ENCODE data around the gene RNF149. TPM values are rescaled to one million over a fixed set of nuclear protein-coding genes. Genes with fewer than 3 reads are reported as not detected.

Gene RNF149
- total RNA-seq, 1 donor from 2014 or later: 39.9 TPM

- Histone ChIP-seq H3K27me3 (no peaks in the 10 kb centered on the region), H3K4me3 (no peak overlapping the region), H3K36me3 (peaks cover 0 to 3% of the 10 kb centered on the region in 2 donors), H3K27ac (no peak overlapping the region), H3K9me3 (no peaks in the 10 kb centered on the region), H3K4me1 (peaks cover 0 to 24% of the 10 kb centered on the region in 2 donors)
- DNase-seq (ENCODE audit: low spot score in 2 of 2): no peak
- TF ChIP-seq CTCF (IDR thresholded peaks at IDR 0.05): no peak
- intact Hi-C loops (cut with DNase I): loop anchor here (10.0 kb wide), 1 partner anchor 145 kb away; the partner anchor contains the start of gene TBC1D8
These were observed 8.3 kb downstream of the RNF149 start for GRCh38 chr2:101300164-101300563.

GRCh38 chr2:101299604-101300003, 8.9 kb downstream of the RNF149 start:
- DNase-seq (ENCODE audit: low spot score in 2 of 2): no peak
- Histone ChIP-seq H3K4me1 (peaks cover 0 to 22% of the 10 kb centered on the region in 2 donors), H3K9me3 (no peaks in the 10 kb centered on the region), H3K27me3 (no peaks in the 10 kb centered on the region), H3K4me3 (no peak overlapping the region), H3K27ac (no peak overlapping the region), H3K36me3 (peaks cover 0 to 3% of the 10 kb centered on the region in 2 donors)
- TF ChIP-seq CTCF (IDR thresholded peaks at IDR 0.05): no peak
- intact Hi-C loops (cut with DNase I): loop anchor here (10.0 kb wide), 1 partner anchor 145 kb away; the partner anchor contains the start of gene TBC1D8

GRCh38 chr2:101297383-101297782, 11.1 kb downstream of the RNF149 start:
- DNase-seq (ENCODE audit: low spot score in 2 of 2): no peak

GRCh38 chr2:101296371-101296770, 12.1 kb downstream of the RNF149 start:
- H3K4me3 ChIP-seq: no peak overlapping the region
- no peak for DNase-seq (ENCODE audit: low spot score in 2 of 2)
- H3K27ac ChIP-seq: no peak overlapping the region
- H3K36me3 ChIP-seq: peaks cover 13 to 22% of the 10 kb centered on the region in 2 donors
- TF ChIP-seq CTCF (IDR thresholded peaks at IDR 0.05): no peak
- H3K4me1 ChIP-seq: peaks cover 0 to 11% of the 10 kb centered on the region in 2 donors
- intact Hi-C loops (cut with DNase I): no loop called here
- no peaks in the 10 kb centered on the region for H3K9me3 ChIP-seq
- H3K27me3 ChIP-seq: no peaks in the 10 kb centered on the region

More at GRCh38 chr2:101297383-101297782, 11.1 kb downstream of the RNF149 start:
- intact Hi-C loops (cut with DNase I): no loop called here
- H3K9me3 ChIP-seq: no peaks in the 10 kb centered on the region
- no peak for TF ChIP-seq CTCF (IDR thresholded peaks at IDR 0.05)
- no peak overlapping the region for H3K4me3 ChIP-seq
- no peak overlapping the region for H3K27ac ChIP-seq
- no peaks in the 10 kb centered on the region for H3K27me3 ChIP-seq
- peaks cover 7 to 14% of the 10 kb centered on the region in 2 donors for H3K36me3 ChIP-seq
- peaks cover 0 to 13% of the 10 kb centered on the region in 2 donors for H3K4me1 ChIP-seq

GRCh38 chr2:101295895-101296294, 12.6 kb downstream of the RNF149 start:
- DNase-seq (ENCODE audit: low spot score in 2 of 2): no peak
- no peak for TF ChIP-seq CTCF (IDR thresholded peaks at IDR 0.05)
- Histone ChIP-seq H3K27ac (no peak overlapping the region), H3K4me3 (no peak overlapping the region), H3K9me3 (no peaks in the 10 kb centered on the region), H3K4me1 (peaks cover 0 to 11% of the 10 kb centered on the region in 2 donors), H3K27me3 (no peaks in the 10 kb centered on the region), H3K36me3 (peaks cover 16 to 22% of the 10 kb centered on the region in 2 donors)
- intact Hi-C loops (cut with DNase I): no loop called here

- Histone ChIP-seq H3K4me1 (peaks cover 0 to 11% of the 10 kb centered on the region in 2 donors), H3K4me3 (no peak overlapping the region), H3K27ac (no peak overlapping the region), H3K36me3 (peaks cover 16 to 27% of the 10 kb centered on the region in 2 donors), H3K9me3 (no peaks in the 10 kb centered on the region), H3K27me3 (no peaks in the 10 kb centered on the region)
- no peak for TF ChIP-seq CTCF (IDR thresholded peaks at IDR 0.05)
- no peak for DNase-seq (ENCODE audit: low spot score in 2 of 2)
- intact Hi-C loops (cut with DNase I): no loop called here
These were observed 13.6 kb downstream of the RNF149 start for GRCh38 chr2:101294861-101295260.

All from ascending aorta (tissue), 2 donors.